ACHN (cell line): ENCODE results near the gene MYO16.
A peak's percentile ranks its signal among the peaks of the same experiment; 100 is the strongest.

Experiments used
- DNase-seq: peaks from one replicate; pipeline ENCODE4 v3.0.0-alpha.2; 2015
- in situ Hi-C: cut with HindIII; loops from 2 replicates; pipeline ENCODE4 v1.10.0; 2017; ENCODE audit warnings: low sequenced_read_pairs, low pct_ligation_motif_present, low pct_unique_long_range_greater_than_20kb

The MYO16 gene

DNA sequence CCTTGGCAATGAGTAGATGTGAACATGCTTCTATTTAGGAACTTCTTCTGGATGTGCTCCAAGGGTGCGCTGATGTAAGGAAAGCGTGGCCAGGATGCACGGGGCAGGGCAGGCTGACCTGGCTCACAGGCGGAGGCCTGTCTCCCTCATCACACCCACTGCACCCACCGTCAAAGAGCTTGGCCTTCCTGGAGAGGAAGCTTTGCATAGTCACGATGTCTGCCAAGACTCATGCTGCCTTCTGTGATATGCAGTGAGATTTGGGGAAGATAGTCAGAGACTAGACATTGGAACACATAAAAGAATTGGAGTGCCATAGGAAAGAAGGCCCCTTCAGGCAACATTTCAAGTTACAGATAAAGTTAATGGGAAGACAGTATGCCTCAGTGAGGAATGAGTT is 82.0 kb downstream of the MYO16 start:
- no peak for DNase-seq
- in situ Hi-C loops: no loop called here

- in situ Hi-C loops: no loop called here
- no peak for DNase-seq
These were observed 96.1 kb downstream of the MYO16 start for GRCh38 chr13:108725471-108725870.

DNA sequence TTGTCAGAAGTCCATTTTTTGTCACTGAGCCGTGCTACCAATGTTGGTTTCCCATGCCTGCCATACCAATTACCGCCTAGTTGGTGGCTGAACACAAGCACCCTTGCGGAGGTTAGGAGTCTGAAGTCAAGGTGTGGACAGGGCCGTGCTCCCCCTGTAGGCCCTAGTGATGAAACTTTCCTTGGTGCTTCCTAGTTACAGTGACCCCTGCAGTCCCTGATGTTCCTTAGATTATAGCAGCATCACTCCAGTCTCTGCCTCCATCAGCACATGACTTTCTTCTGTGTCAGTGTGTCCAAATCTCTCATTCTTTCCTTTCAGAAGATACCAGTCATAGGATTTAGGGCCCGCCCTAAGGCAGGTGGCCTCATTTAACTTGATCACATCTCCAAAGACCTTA is 99.0 kb downstream of the MYO16 start:
- in situ Hi-C loops: no loop called here
- peak; percentile 13 for DNase-seq

- DNase-seq: no peak
- in situ Hi-C loops: no loop called here
These were observed 103.7 kb downstream of the MYO16 start for GRCh38 chr13:108733022-108733560.

- in situ Hi-C loops: no loop called here
- DNase-seq: peak; percentile 4
These were observed 105.3 kb downstream of the MYO16 start for GRCh38 chr13:108734676-108735075.

DNA sequence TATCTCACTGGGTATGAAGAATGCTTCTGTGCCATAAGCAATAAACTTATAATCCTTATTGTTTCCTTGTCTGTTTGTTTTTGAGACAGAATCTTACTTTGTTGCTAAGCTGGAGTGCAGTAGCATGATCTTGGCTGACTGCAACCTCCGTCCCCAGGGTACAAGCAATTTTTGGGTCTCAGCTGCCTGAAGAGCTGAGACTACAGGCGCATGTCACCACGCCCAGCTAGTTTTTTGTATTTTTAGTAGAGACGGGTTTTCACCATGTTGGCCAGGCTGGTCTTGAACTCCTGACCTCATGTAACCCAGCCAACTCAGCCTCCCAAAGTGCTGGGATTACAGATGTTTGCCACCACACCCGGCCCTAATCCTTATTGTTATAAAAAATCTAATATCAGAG is 112.5 kb downstream of the MYO16 start:
- in situ Hi-C loops: no loop called here
- no peak for DNase-seq

DNA sequence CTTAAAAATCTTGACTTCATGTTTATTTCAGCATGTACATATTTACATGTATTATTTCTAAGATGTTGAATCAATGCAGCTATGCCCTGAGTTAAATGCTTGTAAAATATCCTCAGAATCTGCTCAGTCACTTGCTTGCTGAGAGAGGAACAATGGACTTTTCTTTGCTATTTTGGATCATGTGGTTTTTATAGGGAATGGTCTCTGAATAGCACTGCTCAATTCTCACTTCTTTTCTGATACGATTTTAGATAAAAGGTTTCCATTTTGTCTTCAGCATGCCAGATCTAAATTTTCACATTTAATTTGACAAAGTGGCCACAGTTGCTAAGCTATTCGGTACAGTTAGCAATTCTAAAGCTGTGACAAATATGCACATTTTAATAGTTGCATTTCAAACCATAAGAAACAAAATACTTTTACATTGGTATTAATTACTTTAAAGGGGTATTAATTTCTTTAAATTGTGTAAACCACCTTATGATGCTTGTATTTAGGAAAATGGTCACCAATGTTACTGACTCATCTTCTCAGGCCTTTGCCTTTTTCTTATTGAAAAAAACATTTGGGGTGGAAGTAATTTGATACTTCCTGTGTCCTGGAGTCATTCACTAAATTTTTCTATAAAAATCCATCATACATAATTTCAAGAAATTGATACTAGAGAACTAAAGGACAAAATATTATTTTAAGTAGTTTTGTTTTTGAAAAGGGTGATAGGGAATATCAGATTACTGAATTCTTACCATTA is 113.5 kb downstream of the MYO16 start:
- no peak for DNase-seq
- in situ Hi-C loops: no loop called here

- in situ Hi-C loops: no loop called here
- DNase-seq: no peak
These were observed 114.1 kb downstream of the MYO16 start for GRCh38 chr13:108743522-108743921.

DNA sequence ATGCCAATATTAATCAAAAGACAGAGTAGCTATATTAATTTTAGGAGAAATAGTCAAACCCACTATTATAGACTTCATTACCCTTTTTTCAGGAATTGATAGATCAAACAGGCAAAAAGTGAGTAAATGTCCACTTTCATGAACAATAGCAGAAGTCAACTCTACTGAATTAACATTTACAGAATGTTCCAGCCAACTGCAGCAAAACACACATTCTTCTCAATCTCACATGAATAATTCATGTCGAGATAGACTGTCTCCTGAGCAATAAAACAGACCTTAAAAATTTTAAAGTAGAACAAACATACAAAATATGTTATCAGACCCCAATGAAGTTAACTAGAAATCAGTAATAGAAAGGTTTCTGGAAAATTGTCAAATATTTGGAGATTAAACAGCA is 118.4 kb downstream of the MYO16 start:
- in situ Hi-C loops: no loop called here
- no peak for DNase-seq

DNA sequence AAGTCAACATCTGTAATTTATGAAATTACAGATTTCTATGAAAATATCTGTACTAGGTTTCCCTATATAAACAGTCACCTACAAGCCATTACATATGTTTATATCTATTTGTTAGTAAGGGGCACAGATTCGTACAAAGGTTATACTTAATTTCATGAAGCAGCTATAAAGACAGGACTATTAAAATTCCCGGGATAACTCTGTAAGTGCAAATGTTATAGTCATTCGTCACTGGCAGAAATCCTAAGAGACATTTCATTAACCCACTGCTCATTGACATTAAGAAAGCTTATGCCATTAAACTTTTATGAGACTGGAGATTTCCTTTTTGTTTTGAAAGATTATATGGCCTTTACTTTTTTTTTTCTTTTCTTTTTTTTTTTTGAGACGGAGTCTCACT is 122.9 kb downstream of the MYO16 start:
- no peak for DNase-seq
- in situ Hi-C loops: no loop called here

DNA sequence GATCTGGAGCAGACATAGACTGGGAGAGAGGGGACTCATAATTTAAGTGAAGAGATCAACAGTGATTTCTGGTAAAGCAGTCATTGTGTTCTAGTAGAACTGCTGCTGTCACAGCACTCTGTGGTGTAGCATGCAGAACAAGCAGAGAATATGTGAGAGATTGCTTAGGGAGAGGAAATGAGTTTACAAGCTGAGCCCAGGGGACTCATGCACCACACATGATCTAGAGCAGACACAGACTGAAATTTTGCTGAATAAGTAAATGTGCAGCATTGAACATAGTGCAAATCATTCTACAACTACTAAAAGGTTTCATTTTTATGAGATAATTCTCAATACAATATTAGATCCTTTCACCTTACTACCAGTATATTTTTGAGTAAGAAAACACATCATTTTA is 125.7 kb downstream of the MYO16 start:
- no peak for DNase-seq
- in situ Hi-C loops: no loop called here

GRCh38 chr13:108760129-108760528 is 130.7 kb downstream of the MYO16 start:
- in situ Hi-C loops: no loop called here
- no peak for DNase-seq

- in situ Hi-C loops: no loop called here
- no peak for DNase-seq
These were observed 131.1 kb downstream of the MYO16 start for GRCh38 chr13:108760541-108760940.

DNA sequence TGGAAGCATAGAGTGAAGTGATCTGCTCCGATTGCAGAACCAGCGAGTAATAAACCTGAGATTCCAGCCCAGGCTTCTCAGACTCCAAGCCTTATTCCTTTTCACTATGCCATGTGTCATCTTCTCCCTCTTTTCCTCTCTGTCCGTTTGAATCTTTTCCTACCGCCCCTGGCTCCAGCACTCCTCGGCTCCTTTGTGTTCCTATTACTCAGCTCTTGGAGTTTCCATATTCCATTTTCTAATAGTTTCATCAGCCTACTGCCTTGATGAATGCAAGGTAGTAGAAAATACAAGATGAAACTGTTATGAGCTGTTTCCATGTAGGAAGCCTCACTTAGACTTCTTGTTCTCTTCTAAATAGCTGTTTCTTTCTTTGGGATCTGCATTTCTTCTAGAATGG is 138.6 kb downstream of the MYO16 start:
- in situ Hi-C loops: no loop called here
- no peak for DNase-seq

- in situ Hi-C loops: no loop called here
- no peak for DNase-seq
These were observed 140.0 kb downstream of the MYO16 start for GRCh38 chr13:108769213-108770070.

GRCh38 chr13:108775597-108775996 is 146.2 kb downstream of the MYO16 start:
- DNase-seq: no peak
- in situ Hi-C loops: no loop called here

DNA sequence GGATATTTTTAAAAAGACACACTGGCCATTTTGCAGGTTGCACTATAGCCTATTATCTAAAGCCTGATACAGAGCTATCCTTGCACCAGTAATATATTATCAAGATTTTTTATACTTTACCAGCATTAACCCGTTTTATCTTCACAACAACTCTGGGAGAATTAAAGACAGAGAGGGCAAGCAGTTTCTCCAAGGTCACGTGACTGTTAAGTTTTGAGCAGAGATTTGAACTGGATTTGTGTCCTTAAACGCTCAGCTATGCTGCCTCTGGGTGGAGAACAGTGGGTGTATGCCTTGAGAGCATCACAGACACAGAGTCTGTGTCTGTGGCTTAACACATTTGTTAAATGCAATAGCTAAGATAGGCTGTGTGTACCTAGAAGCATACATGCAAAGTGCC is 147.2 kb downstream of the MYO16 start:
- no peak for DNase-seq
- in situ Hi-C loops: no loop called here

DNA sequence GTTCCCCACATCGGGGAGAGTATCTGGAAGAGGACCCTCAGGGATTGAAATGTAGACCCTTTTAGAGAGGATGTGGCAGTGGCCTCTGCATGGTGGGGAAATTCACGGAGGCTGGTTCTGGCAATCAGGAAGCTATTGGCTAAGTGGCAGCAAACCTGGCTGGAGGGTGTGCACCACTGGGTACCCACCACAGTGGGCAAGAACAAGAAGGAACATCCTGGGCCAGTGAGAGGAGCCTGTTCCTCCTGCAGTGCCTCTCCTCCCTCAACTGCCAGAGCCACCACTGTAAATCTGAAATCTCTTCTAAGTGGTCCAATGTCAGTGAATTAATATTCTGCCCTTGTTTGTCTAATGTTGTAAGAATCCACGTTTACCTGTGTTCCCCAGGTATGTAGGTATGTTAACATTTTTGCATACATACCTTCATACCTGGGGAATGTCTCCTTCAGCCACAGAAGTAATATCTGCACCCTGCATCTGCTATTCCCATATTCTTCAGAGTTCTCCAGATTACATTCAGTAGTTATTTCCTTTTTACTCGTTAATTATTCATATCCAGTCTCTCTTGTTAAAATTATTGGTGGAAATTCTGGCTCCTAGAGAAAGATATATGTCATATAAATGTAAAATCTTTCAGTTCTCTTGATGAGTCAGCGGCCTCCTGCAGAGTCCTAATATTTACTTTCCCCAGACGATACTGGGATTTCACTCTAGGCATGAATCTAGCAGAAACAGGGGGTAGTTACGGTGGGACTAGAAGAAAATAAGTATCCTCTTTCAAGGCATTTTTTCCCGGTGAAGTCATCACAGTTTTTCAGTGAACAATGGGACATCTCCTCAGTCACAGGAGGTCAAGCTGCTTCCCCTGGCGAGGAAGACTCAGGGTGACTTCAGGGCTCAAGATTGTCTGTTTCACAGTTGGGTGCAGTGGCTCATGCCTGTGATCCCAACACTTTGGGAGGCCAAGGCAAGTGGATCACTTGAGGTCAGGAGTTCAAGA is 148.3 kb downstream of the MYO16 start:
- no peak for DNase-seq
- in situ Hi-C loops: no loop called here

- in situ Hi-C loops: no loop called here
- no peak for DNase-seq
These were observed 149.9 kb downstream of the MYO16 start for GRCh38 chr13:108779308-108779707.
